Lower lobe of right lung (tissue), 2 donors: Measurements from ENCODE around the gene HYPK. TPM values are rescaled to one million over a fixed set of nuclear protein-coding genes. Genes with fewer than 3 reads are reported as not detected.

ENCODE experiments used
- ATAC-seq, 2 donors: fragments of 200-7000 bp; cut with Tn5 transposase; one replicate each; pipeline ENCODE4 v1.9.1; 2020 to 2022; ENCODE audit warnings: mild to moderate bottlenecking in 2 of 2, moderate library complexity in 2 of 2
- DNase-seq: peaks from one replicate; pipeline ENCODE4 v3.0.0-alpha.2; 2020
- H3K27ac ChIP-seq: fragments of 200-600 bp; one replicate; pipeline ENCODE4 v1.8.0; 2022
- H3K27me3 ChIP-seq: fragments of 200-600 bp; one replicate; pipeline ENCODE4 v1.8.0; 2022; ENCODE audit warnings: low read depth
- H3K36me3 ChIP-seq: fragments of 200-600 bp; one replicate; pipeline ENCODE4 v1.8.0; 2022; ENCODE audit warnings: mild to moderate bottlenecking
- H3K4me1 ChIP-seq: fragments of 200-600 bp; one replicate; pipeline ENCODE4 v1.8.0; 2022
- H3K4me3 ChIP-seq: fragments of 200-600 bp; one replicate; pipeline ENCODE4 v1.8.0; 2022; ENCODE audit warnings: mild to moderate bottlenecking
- H3K9me3 ChIP-seq: fragments of 200-600 bp; one replicate; pipeline ENCODE4 v1.8.0; 2022
- intact Hi-C: fragments of 100-400 bp; cut with DNase I; formaldehyde crosslinking; loops from one replicate; pipeline ENCODE4 v1.11.0; 2022
- total RNA-seq: library from RNA; stranded (reverse); fragmentation: NEBNext Ultra II Directional; extraction: Animal tissue kit (Norgen Biotek cat#: 25700); gene quantifications from one replicate; pipeline ENCODE4 v1.2.1, GENCODE V29; 2021
- TF ChIP-seq, protein P1 (sequence below): fragments of 200-600 bp; IDR thresholded peaks from one replicate; pipeline ENCODE4 v1.8.0; 2022; ENCODE audit warnings: antibody characterized with exemption, mild to moderate bottlenecking
- donor health status: DM: no; HTN: yes; CAD: no; lungs with severe emphysema.

Gene HYPK
- total RNA-seq, 1 donor from 2014 or later: 13.2 TPM

DNA sequence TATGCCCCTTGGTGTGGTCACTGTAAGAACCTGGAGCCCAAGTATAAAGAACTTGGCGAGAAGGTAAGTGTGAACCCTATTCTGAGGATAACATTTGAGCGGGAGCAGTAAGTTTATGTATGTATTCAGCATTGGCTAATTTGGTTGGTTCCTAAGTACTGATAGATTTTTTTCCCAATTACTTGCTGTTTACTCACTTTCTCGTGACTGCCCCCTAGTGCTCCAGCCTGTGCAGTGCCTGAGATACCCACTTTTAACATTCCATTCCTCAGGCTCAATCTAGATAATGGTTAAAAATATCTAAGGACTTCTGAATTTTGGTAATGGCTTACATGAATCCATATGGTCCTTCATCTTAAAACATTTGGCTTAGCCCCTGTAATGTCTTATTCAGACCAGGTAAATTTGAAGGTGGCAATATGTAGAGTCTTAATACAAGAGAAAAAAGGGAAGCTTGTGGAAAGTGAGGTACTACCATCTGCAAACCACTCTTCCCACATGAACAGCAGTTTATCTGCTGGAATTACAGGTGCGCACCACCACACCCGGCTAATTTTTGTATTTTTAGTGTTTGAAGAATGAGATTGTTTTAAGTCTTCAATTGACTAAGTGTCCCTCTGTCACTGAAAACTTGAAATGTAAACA is 30.7 kb upstream of the HYPK start:
- peak; percentile 79 to 82 for ATAC-seq

DNA sequence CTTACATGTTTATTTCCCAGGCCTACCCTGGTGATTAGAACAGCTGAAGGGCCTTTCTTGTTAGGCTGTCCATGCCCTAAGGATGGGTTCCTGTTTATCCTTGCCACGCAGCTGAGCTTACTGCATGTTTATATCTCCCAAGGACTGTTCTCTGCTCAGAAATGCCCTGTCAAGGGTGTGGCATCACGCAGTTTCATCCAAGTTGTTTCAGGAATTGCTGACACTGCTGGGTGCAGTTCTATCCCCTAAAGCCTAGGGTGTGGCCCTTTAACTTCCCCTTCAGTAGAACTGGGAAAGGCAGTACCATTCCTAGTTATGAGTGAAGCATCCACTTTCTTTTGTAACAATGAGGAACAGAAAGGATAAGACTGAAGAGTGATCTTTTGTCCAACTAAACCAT is 28.6 kb upstream of the HYPK start:
- ATAC-seq (no peak), DNase-seq (no peak)
- Histone ChIP-seq H3K36me3 (peaks cover 72% of the 10 kb centered on the region), H3K27ac (no peak overlapping the region), H3K9me3 (no peaks in the 10 kb centered on the region), H3K4me1 (peaks cover 14% of the 10 kb centered on the region), H3K27me3 (no peaks in the 10 kb centered on the region), H3K4me3 (no peak overlapping the region)
- TF ChIP-seq, protein P1, sequence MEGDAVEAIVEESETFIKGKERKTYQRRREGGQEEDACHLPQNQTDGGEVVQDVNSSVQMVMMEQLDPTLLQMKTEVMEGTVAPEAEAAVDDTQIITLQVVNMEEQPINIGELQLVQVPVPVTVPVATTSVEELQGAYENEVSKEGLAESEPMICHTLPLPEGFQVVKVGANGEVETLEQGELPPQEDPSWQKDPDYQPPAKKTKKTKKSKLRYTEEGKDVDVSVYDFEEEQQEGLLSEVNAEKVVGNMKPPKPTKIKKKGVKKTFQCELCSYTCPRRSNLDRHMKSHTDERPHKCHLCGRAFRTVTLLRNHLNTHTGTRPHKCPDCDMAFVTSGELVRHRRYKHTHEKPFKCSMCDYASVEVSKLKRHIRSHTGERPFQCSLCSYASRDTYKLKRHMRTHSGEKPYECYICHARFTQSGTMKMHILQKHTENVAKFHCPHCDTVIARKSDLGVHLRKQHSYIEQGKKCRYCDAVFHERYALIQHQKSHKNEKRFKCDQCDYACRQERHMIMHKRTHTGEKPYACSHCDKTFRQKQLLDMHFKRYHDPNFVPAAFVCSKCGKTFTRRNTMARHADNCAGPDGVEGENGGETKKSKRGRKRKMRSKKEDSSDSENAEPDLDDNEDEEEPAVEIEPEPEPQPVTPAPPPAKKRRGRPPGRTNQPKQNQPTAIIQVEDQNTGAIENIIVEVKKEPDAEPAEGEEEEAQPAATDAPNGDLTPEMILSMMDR: no peak
- intact Hi-C loops: no loop called here

More for the DNA sequence above, 30.7 kb upstream of the HYPK start:
- H3K27ac ChIP-seq: no peak overlapping the region
- no peaks in the 10 kb centered on the region for H3K27me3 ChIP-seq
- no peaks in the 10 kb centered on the region for H3K4me1 ChIP-seq
- TF ChIP-seq, protein P1: peak; percentile 69
- H3K9me3 ChIP-seq: no peaks in the 10 kb centered on the region
- H3K36me3 ChIP-seq: peaks cover 93% of the 10 kb centered on the region
- intact Hi-C loops: no loop called here
- no peak overlapping the region for H3K4me3 ChIP-seq
- peak; percentile 55 for DNase-seq

DNA sequence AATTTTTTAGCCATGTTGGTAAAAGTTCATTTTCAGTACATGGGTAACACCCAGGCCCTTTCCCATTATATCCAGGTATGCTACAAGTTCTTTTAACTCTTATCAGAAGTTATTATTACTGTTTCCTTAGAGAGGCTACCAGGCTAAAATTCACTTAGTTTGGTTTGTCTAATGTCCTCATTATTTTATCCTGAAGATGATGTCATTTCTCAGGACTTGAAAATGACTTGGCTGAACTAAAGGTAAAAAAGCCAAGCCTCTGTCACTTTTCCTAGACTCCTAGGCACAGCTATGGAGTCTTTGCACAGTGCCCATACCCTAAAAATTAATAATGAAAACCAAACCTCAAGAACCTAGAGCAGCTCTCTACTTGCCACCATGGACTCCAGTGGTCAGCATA is 27.8 kb upstream of the HYPK start:
- Histone ChIP-seq H3K36me3 (peaks cover 64% of the 10 kb centered on the region), H3K27me3 (no peaks in the 10 kb centered on the region), H3K27ac (no peak overlapping the region), H3K4me1 (peaks cover 17% of the 10 kb centered on the region), H3K4me3 (no peak overlapping the region), H3K9me3 (no peaks in the 10 kb centered on the region)
- ATAC-seq (no peak), DNase-seq (no peak)
- TF ChIP-seq, protein P1: no peak
- intact Hi-C loops: no loop called here

DNA sequence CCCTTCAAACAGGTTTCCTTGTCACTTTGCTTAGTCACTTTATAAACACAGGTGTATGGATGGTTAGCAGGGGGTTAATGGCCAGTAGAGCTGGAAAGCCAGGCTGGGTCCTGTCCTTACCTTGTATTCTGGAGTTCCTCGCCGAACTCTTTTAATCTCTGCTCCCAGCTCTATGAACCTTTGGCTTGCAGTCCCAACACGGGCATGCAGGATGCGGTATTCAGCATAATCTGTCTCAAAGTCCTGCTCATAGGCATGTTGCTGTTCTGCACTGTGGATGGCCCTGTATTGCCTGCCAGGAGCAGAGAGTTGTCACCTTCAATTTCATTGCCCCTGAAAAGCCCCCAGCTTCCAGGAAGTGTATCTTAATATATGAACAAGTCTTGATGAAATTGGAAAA is 26.3 kb upstream of the HYPK start:
- Histone ChIP-seq H3K36me3 (peaks cover 50% of the 10 kb centered on the region), H3K27ac (no peak overlapping the region), H3K4me1 (peaks cover 24% of the 10 kb centered on the region), H3K9me3 (no peaks in the 10 kb centered on the region), H3K27me3 (no peaks in the 10 kb centered on the region), H3K4me3 (no peak overlapping the region)
- TF ChIP-seq, protein P1: no peak
- DNase-seq (no peak), ATAC-seq (no peak)
- intact Hi-C loops: no loop called here

DNA sequence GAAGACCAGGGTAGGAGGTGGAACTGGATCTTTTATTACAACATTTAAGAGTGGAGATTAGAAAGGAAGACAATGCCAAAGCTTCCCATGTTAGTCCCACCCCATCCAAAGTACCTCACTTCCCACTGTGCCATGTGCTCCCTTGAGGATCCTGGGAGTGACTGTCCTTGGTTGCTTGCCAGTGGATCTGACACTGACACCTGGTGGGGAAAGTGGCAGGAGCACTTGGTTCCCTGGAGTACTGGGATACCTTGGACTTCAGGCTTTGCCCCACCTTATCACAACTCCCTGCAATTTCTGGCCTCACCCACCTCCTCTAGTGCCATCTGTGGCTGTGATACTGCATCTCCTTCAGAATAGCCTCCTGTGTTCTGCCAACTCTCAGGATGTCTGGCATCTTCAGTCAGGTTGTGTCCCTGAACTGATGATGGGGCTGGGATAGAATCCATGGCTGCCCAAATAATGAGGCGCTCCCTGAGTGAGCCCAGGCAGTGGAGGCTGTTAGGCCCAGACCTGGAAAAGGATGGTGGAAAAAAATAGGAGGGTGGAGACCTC is 24.9 kb upstream of the HYPK start:
- intact Hi-C loops: no loop called here
- Histone ChIP-seq H3K9me3 (no peaks in the 10 kb centered on the region), H3K4me3 (peak overlapping the region; percentile 78), H3K36me3 (peaks cover 35% of the 10 kb centered on the region), H3K27ac (peak overlapping the region; percentile 88), H3K27me3 (no peaks in the 10 kb centered on the region), H3K4me1 (peaks cover 24% of the 10 kb centered on the region)
- DNase-seq (no peak), ATAC-seq (peak in 1 of 2 donors; percentile 0)
- TF ChIP-seq, protein P1: peak; percentile 16
